Measurements from ENCODE around the gene FAM107B.
"Not testable (repeated sequence)": the region's sequence is repeated elsewhere in the genome, so short reads cannot be mapped to it uniquely, and the experiment has no call there.

The FAM107B gene

GRCh38 chr10:14600065-14600464 lies 174.6 kb downstream of the FAM107B start:
- no peak for DNase-seq (ENCODE audit: low read depth)

DNA sequence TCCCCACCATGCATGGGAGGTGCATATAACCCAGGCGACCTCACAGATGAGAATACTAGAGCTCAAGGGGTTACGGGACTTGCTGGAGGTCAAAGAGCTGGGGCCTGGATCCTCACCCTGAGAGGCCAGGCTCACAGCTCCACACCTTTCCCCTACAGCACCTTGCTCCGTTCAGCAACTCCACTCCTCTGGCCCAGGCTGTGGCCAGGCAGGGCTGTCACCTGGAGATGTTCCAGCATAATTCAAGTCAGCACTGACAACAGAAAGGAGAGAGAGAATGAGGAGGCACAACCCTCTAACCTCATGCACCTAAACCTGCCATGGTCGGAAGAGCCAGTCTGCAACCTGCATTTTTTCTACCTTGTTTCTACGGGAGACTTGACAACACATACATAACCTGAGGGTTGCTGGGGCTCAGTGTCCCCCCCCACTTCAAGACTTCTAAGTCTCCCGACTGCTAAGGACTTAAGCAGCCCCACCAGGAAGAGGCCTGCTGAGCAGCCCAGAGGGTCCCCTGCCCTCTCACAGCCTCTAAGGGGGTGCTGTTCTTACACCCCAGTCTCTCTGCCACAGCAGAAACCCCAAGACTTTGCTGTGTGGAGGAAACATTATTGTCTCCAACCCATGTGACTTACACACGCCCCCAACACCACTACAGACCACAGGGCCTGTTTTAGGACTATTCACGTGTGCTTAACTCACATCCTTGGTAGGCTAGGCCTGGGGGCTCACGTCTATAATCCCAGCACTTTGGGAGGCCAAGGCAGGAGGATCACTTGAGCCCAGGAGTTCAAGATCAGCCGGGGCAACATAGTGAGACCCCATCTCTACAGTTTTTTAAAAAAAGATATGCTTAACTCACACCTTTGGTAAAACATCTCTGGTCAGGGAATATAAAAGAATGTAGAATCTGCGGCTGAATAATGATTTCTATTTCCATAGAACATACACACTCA lies 175.6 kb downstream of the FAM107B start:
- no peak for DNase-seq (ENCODE audit: low read depth)

DNA sequence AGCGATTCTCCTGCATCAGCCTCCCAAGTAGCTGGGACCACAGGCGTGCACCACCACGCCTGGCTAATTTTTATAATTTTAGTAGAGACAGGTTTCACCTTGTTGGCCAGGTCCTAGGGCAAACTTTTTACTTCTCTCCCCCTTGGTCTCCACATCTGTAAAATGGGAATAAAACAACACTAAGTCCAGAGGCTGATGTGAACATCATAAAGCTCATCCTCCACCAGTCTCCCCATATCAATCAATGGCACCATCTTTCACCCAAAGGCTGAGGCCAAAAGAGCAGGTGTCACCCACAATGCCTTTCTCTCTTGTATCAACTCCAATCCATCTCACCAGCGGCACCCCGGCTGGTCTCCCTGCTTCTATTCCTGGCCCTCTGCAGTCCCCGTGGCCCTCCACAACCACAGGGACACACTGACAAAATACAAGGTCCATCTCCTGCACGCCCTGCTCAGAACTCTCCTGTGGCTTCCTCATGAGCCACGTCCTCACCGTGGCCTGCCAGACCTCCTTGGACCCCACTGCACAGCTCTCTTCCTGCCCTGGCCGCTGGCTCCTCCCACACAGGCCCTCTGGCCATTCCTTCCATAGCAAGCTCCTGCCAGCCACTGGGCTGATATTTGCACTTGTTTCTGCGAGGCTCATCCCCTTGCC lies 179.0 kb downstream of the FAM107B start:
- no peak for DNase-seq (ENCODE audit: low read depth)

DNA sequence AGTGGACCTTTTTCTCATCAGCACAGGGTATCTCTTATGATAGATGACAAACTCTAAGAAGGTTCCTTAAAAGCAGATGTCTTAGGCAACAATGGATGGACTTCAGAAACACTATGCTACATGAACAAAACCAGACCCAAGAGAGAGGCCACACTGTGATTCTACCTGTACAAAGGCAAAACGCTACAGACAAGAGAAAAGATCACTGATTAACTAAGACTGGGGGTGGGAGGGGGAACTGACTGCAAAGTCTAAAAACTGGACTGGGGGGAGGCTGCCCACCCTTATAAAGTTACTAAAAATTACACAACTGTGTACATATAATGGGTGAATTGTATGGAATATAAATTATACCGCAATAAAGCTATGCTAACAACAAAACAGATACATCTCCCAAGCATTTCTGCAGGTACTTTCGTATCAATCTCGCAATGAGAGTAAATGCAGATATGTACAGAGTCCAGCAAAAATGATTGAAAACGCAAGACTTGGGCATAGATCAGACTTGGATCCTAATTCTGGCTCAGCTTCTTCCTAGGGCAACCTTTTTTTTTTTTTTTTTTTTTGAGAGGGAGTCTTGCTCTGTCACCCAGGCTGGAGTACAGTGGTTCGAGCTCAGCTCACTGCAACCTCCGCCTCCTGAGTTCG lies 179.7 kb downstream of the FAM107B start:
- DNase-seq (ENCODE audit: low read depth) = no peak

DNA sequence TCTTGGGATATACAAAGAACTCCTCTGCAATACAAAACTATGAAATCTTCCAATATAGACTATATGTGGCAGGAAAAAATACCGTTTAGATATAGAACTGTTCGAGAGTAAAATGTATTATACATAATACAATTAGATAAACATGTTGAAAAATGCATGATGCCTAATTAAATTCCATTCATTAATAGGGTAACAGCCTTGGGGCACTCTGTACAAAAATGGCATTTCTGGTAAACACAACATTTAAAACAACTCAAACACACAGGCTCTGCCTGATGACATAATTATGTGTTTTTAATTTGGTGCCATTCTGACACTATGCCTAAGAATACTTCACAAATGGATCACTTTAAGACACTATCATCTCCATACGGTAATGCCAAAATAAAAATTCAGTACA lies 180.9 kb downstream of the FAM107B start:
- no peak for DNase-seq (ENCODE audit: low read depth)

DNA sequence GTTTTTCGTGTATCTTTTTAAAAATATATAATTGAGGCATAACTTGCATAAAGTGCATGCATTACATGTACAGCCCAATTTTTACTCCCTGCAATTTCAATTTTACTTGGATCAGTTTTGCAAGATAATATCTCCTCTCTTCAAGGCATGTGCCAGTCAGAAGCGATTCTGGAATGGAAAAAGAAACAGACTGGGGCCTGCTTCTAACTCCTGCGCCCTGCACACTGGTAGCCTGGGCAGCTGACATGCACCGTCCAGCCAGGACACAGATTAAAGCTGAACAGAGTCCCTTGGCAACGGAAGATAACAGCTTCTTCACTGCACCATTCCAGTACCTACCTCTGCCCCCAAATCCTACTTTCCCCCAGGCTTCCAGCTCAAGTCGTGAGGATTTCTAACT lies 182.1 kb downstream of the FAM107B start:
- DNase-seq (ENCODE audit: low read depth) = no peak

DNA sequence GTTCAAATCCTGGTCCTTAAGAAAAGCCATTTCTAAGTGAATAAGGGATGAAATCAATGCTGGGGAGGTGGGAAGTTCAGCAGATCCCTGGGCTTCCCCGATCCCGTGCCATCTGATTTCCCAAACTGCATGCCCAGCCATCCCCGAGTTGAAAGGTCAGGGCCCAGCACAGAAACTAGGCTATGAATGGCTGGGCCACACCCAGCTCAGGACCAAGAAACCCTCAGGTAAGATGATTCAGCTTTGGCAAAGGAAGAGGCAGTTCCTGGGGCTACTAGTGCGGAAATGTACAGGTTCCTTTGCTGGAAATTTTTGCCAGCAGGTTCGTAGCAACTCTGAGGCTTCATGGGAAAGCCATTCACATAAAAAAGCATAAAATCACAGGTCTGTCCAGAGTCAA lies 182.7 kb downstream of the FAM107B start:
- no peak for DNase-seq (ENCODE audit: low read depth)

DNA sequence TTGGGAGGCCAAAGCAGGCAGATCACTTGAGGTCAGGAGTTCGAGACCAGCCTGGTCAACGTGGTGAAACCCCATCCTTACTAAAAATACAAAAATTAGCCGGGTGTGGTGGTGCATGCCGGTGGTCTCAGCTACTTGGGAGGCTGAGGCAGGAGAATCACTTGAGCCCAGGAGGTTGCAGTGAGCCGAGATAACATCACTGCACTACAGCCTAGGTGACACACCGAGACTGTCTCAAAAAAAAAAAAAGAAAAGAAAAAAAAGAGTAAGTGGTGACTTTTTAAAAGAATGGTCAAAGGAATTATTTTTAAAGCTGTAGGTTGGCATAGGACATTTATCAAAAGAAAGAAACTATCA lies 185.8 kb downstream of the FAM107B start:
- DNase-seq (ENCODE audit: low read depth) = not testable (repeated sequence)

- DNase-seq (ENCODE audit: low read depth) = no peak
Observed at GRCh38 chr10:14588084-14588937, 186.4 kb downstream of the FAM107B start.

DNA sequence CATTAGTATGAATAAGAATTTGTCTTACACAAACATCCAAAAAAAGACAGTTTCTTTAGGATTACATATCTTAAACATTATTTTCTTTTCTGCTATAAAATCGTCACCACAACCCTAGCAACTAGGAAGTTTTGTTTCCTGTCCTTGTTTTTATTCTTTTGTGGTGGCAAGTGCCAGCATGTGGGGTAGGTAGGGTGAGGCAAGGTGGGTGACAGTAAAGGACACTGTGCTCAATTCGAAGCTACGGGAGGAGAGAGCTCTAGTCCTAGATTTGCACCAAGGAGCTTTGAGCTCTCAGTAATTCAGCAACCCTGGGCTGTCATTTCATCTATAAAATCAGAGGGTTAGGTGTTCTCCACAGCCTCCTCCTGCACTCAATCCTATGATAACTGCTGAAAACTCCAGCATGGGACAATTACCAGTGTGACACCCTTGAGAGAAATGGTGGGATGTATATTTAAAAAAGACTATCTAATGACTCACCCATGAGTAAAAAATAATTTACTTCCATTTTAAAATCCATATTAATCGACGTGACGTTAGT lies 187.1 kb downstream of the FAM107B start:
- no peak for DNase-seq (ENCODE audit: low read depth)

GRCh38 chr10:14586901-14587300 lies 187.8 kb downstream of the FAM107B start:
- no peak for DNase-seq (ENCODE audit: low read depth)

- no peak for DNase-seq (ENCODE audit: low read depth)
Observed at GRCh38 chr10:14585287-14586193, 189.2 kb downstream of the FAM107B start.

DNA sequence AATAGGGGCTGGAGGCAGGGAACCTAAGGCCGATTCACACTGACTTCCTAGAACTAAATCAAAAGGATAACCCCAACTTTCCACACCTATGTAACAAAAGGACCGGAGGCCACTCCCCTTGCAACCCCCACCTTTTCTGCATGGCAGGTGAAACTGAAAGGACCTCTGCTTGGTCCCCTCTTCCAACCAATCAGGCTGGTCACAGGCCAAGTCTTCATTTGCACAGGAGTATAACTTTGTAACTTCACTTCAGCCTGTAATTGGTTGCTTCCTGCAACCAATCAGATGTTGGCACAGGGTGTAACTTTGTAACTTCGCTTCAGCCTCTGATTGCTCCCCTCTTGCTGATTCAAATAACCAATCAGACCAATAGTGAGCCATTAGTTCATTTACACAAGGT lies 190.0 kb downstream of the FAM107B start:
- DNase-seq (ENCODE audit: low read depth) = no peak

DNA sequence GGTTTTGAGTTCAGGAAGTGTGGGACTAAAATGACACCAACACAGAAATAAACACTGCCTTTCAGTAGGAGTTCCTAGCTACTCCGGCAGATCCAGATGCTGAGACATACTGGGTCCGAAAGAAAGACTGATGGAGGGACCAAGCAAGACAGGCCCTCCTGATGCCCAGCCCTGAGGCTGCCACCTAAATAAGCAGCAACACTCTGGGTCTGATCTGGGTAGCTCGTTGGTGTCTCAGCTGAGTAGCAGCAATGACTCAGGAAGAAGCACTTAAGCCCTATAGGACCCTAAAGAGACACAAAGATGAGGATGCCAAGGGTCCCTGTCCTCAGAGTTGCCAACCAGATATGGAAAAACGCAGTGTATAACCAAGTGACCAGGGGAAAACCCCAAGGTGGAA lies 190.7 kb downstream of the FAM107B start:
- no peak for DNase-seq (ENCODE audit: low read depth)

DNA sequence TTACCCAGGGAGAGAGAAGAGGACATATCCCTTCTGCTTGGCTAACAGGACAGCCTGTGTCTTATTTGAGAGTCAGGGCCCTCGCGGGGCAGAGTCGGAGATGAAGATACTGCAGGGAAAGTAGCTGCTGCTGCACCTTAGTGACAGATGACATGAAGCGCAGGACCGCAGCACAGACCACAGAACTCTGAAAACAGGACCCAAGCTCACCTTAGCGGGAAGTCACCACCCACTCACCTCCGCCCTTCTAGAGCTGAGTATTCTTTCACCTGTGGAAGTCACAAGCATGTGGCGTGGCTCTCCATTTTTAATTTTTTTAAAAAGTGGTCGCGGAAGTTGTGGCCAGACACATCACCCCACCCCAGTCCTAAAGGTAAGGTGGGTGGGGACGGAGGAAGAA lies 191.4 kb downstream of the FAM107B start:
- DNase-seq (ENCODE audit: low read depth) = peak; percentile 57

DNA sequence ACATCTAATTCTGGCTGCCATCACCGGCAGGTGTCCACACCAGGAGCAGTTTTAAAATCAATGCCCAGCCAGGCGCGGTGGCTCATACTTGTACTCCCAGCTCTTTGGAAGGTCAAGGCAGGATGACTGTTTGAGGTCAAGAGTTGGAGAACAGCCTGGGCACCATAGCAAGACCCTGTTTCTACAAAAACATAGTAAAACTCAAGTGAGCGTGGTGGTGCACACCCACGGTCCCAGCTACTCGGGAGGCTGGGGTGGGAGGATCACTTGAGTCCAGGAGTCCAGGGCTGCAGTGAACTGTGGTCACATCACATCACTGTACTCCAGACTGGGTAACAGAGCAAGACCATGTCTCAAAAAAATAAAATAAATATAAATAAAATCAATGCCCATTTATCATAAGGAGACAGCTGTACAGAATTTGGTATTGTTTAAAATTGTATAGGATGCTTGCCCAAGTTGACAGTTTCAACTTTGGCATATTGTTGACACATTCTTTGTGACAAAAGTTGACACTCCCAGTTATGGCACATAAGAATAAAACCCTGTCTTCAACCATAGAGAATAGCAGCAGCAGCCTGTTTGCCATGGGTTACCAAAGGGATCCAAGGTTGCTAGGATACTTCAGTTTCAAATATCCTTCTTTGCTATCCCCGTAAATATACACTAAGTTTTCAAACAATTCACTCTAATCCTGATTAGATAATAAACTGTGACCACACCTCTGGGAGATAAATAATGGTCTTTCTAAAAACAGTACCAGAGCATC lies 193.0 kb downstream of the FAM107B start:
- DNase-seq (ENCODE audit: low read depth) = no peak

GRCh38 chr10:14580671-14581332 lies 193.9 kb downstream of the FAM107B start:
- no peak for DNase-seq (ENCODE audit: low read depth)

GRCh38 chr10:14579405-14579804 lies 195.3 kb downstream of the FAM107B start:
- DNase-seq (ENCODE audit: low read depth) = no peak

Data from stimulated activated CD8-positive, alpha-beta memory T cell treated with anti-CD3 and anti-CD28 coated beads, Interleukin-15, amount 100 ng/mL, for 1 hour (primary cell).